Fibroblast of mammary gland (primary cell): Measurements from ENCODE around the gene NLRC5.

Experiments
- DNase-seq: peaks from one replicate; pipeline ENCODE4 v3.0.0-alpha.2; 2010; ENCODE audit warnings: low read depth
- H3K4me3 ChIP-seq: 2 replicates; pipeline ENCODE4 v1.5.1; 2011; ENCODE audit warnings: low read depth, mild to moderate bottlenecking, low read length, moderate library complexity; ENCODE audit not compliant: control insufficient read depth
- CTCF ChIP-seq: conservative IDR thresholded peaks from 2 replicates; pipeline ENCODE4 v1.5.1; 2011; ENCODE audit warnings: low read depth, low read length, inconsistent platforms; ENCODE audit not compliant: control insufficient read depth, insufficient read depth

NLRC5 gene

GRCh38 chr16:57044931-57045693 lies 55.8 kb downstream of the NLRC5 start:
- no peak overlapping the region for H3K4me3 ChIP-seq
- no peak for TF ChIP-seq CTCF
- DNase-seq, result no peak

GRCh38 chr16:57045694-57046381 lies 56.5 kb downstream of the NLRC5 start:
- DNase-seq, result peak; percentile 68
- TF ChIP-seq CTCF, result peak; percentile 77
- no peak overlapping the region for H3K4me3 ChIP-seq

GRCh38 chr16:57048095-57048494 lies 58.7 kb downstream of the NLRC5 start:
- no peak for DNase-seq
- H3K4me3 ChIP-seq, result no peak overlapping the region
- no peak for TF ChIP-seq CTCF

GRCh38 chr16:57049678-57050077 lies 60.3 kb downstream of the NLRC5 start:
- no peak for DNase-seq
- H3K4me3 ChIP-seq, result no peak overlapping the region
- TF ChIP-seq CTCF, result no peak

- TF ChIP-seq CTCF, result no peak
- H3K4me3 ChIP-seq, result no peak overlapping the region
These were observed 62.4 kb downstream of the NLRC5 start for GRCh38 chr16:57051696-57052228.

GRCh38 chr16:57053206-57053605 lies 63.8 kb downstream of the NLRC5 start:
- H3K4me3 ChIP-seq, result no peak overlapping the region
- DNase-seq, result no peak
- TF ChIP-seq CTCF, result no peak

More at GRCh38 chr16:57051696-57052228, 62.4 kb downstream of the NLRC5 start:
- DNase-seq, result no peak
